HG03520 (cell line): ENCODE data around the gene CDON.
"Not testable (repeated sequence)": the region's sequence is repeated elsewhere in the genome, so short reads cannot be mapped to it uniquely, and the experiment has no call there.

ENCODE experiments used
- ATAC-seq: cut with Tn5 transposase; IDR thresholded peaks from one replicate; pipeline ENCODE4 v1.9.1; 2021; ENCODE audit warnings: mild to moderate bottlenecking, moderate library complexity; ENCODE audit not compliant: unreplicated experiment

The CDON gene

DNA sequence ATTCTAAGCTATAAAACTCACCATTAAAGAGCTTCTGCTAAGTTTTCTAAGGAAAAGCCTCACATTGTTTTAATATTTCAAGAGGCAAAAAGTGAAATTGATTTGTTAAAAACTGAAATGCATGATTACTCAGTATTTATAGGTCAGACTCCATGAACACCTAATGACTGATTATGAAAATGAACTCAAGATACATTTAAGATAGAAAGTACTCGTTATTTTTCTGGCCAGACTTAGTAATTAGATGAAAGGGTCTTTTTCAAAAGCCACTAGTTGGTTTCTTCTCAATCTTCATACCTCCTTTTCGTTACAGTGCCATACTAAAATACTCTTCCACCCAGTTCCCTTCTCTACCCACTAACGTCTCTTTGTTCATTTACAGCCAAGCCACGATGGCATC is 60.5 kb downstream of the CDON start:
- no peak for ATAC-seq

DNA sequence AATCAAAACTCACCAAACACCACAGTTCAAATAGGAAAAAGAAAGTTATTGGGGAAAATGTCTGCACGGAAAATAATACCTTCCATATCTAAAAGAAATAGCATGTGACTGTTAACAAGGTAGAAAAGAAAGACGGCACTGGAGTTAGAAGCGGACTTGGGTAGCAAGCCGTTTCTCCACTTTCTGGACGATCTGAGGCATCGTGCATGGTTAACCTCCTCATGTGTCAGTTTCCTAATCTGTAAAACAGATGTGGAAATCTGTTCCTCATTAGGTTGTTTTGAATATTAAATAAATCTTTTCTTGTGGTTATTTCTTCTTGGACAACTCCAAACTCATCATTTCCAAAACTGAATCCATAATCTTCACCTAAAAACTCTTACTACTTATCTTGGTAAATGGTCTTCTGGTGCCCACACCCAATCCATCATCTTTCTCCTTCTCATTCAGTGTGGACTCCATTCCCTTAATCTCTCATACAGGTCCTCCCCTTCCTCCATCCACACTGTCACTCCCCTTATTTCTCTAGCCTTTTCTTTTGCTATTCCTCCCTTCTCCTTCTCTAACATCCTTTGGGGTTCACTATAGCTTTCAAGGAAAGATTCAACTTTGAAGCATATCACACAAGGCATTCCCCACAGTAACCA is 63.3 kb downstream of the CDON start:
- no peak for ATAC-seq

DNA sequence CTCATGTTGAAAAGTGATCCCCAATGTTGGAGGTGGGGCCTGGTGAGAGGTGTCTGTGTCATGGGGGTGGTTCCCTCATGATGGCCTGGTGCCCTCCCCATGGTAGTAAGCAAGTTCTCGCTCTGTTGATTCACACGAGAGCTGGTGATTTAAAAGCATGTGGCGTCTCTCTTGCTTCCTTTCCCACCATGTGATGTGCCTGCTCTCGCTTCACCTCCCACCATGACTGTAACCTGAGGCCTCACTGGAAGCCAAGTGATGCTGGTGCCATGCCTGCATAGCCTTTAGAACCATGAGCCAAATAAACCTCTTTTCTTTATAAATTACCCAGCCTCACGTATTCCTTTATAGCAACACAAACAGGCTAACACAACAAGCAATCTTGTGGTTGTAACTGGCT is 64.4 kb downstream of the CDON start:
- no peak for ATAC-seq

- ATAC-seq = peak; percentile 97
These were observed 67.4 kb downstream of the CDON start for GRCh38 chr11:125995313-125995712.

GRCh38 chr11:125994509-125994908 is 68.2 kb downstream of the CDON start:
- no peak for ATAC-seq

DNA sequence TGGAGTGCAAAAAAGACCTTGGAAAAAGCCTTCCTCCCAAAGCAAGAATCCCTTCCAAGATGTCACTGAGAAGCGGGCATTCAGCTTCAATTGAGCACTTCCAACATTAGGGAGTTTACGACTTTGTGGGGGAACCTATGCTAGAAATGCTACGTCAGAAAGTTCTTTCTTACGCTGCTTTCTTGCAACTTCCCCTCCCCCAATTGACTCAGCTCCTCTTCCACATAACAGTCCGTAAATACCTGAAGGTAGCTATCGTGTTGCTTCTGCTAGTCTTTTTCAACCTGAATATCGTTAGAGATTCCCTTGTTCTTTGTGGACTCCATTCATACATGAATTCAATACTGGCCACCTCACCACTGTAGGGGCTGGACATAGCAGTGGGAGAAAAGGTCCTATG is 69.8 kb downstream of the CDON start:
- no peak for ATAC-seq

GRCh38 chr11:125990244-125990643 is 72.4 kb downstream of the CDON start:
- ATAC-seq = no peak

DNA sequence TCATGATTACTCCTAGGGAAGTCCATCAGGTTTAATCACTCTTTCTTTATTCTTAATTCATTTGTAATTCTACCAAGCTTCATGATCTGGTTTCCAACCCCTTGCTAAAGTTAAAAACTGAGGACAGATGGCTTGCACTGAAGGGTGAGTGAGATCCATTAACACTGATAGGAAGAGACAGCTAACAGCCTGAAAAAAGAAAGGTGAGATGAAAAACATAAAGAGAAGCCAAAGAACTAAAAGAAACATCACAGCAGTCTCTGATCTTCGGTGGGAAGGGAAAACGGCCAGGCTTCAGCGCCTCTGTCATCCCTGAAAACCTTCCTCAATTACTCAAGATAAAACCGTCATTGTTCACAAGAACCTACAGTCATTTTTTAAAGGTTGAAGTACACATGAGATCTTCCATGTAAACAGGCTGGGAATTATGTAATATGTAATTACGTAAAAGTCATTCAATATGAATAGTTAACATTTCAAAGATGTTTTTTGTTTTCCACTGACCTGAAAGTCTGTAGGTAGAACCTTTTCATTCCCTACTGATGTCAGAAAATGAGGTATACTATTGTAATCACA is 75.5 kb downstream of the CDON start:
- no peak for ATAC-seq

GRCh38 chr11:125985956-125986355 is 76.7 kb downstream of the CDON start:
- ATAC-seq = not testable (repeated sequence)

DNA sequence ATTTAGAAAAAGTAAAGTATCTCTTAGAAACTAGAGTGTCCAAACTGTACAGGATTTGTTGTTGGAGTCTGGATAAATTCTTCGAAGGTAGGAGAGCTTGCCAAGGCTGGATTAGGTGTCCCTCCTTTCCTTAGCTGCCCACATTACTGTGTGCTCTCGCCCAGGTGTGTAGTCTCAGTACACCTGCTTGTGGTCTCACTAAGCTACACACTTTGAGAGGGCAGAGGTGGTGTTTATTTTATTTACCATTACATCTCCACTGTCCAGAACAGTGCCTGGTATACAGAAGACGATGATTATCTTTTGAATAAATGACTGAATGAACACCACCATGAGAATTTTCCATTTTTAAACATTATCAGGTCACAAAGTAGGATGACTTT is 80.3 kb downstream of the CDON start:
- ATAC-seq = no peak

- no peak for ATAC-seq
These were observed 82.2 kb downstream of the CDON start for GRCh38 chr11:125980436-125980835.

- no peak for ATAC-seq
These were observed 83.2 kb downstream of the CDON start for GRCh38 chr11:125979511-125979910.

- ATAC-seq = no peak
These were observed 83.8 kb downstream of the CDON start for GRCh38 chr11:125978778-125979407.

DNA sequence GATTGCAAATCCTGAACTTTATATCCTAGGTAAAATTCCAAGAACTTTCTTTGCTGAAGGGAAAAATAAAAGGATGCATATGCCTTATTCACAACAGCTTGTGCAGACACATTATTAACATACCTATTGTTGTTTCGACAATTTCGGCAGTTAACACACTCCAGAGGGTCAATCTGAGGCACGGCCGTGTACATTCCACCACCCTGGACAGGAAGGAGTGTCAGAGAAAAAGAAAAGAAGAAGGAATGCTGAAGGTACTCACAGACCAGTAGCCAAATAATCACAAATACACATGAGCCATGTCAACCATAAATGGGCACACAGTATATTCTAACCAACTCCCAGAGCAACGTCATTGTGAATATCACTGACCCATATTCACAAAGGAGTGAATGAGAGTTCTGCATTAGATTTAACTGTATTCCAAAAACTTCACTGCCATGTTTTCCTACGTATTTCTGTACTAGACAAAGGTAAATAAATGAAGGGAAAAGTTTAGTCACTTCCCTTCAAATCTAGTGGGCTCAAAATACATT is 84.4 kb downstream of the CDON start:
- no peak for ATAC-seq

DNA sequence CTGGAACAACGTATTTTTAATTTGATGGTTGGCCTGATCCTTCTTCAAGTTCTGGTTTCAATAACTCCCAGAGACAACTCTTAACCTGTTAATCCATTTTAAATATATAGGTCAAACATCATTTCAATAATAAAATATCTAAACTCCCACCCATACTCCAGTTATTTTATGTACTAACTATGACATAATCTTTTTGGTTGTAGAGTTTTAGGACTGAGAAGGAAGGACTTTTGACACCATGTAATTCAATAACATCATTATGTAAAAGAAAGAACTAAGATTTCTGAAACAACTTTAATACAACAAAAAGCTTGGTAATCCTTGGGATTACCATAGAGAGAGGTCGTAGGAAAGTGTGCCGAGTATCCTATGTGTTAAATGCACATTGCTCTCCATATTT is 85.3 kb downstream of the CDON start:
- ATAC-seq = no peak

GRCh38 chr11:125976156-125976555 is 86.5 kb downstream of the CDON start:
- ATAC-seq = no peak

GRCh38 chr11:125975634-125976033 is 87.0 kb downstream of the CDON start:
- no peak for ATAC-seq

GRCh38 chr11:125974284-125974683 is 88.4 kb downstream of the CDON start:
- ATAC-seq = no peak

DNA sequence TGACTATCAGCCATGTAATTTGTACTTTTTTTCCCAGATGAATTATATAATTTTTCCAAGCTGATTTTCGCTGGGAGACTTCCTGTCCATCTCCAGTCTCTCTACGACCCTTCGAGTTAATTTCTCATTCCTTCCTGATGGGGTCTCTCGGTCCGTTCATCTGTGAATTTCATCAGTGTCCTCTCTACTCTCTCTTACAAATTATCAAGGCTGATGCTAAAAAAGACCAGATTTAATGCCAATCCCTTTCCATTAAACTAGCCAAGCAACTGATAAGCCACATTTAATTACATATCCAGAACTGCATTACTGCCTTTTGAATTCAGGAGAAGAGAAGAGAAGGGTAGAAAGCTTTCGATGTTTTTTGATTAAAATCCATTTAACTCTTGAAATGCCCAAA is 91.0 kb downstream of the CDON start:
- no peak for ATAC-seq

DNA sequence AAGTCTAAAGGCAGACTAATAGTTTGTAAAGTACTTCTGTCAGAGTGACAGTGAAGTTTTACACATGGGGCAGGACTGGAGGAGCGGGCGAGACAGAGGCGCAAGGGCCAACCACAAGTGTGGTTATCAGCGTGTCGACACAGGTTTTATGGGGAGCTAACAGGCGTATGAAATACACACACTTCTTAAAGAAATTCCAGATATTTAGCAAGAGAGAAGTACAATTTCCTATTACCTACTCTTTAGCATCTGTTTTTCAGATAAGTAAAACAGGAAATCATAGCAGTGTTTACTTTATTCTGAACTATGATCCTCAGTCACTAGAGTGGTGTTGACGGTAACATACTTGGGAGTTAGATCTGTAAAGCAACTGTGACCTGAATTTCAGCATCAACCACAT is 94.3 kb downstream of the CDON start:
- no peak for ATAC-seq

DNA sequence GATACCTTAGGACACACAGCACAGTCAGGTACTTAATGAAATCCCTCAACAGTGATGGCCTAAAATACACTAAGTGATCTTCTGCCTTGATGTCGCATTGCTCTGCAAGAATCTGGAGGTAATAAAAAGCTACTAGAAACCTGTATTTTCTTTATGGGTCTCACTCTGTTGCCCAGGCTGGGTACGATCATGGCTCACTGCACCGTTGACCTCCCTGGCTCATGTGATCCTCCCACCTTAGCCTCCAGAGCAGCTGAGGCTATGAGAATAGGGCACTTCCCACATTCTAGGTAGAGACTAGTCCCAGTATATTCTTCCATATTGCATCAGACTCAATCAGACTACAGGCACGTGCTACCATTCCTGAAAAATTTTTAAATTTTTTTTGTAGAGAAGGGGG is 95.2 kb downstream of the CDON start:
- no peak for ATAC-seq

- ATAC-seq = no peak
These were observed 101.9 kb downstream of the CDON start for GRCh38 chr11:125960771-125961170.
